ENCODE measurements around the gene TOP2A.
A peak's percentile ranks its signal among the peaks of the same experiment; 100 is the strongest.

The TOP2A gene

GRCh38 chr17:40355123-40355803 lies 62.4 kb downstream of the TOP2A start:
- TF ChIP-seq ZFX (IDR thresholded peaks at IDR 0.05), result no peak
- peak; percentile 95 for TF ChIP-seq CTCF (conservative IDR thresholded peaks at IDR 0.05)
- H3K27ac ChIP-seq, result no peak overlapping the region

- TF ChIP-seq ZFX (IDR thresholded peaks at IDR 0.05), result no peak
- TF ChIP-seq CTCF (conservative IDR thresholded peaks at IDR 0.05), result no peak
- no peak overlapping the region for H3K27ac ChIP-seq
Observed at GRCh38 chr17:40354221-40355122, 63.2 kb downstream of the TOP2A start.

GRCh38 chr17:40352779-40353394 lies 64.8 kb downstream of the TOP2A start:
- TF ChIP-seq ZFX (IDR thresholded peaks at IDR 0.05), result no peak
- no peak for TF ChIP-seq CTCF (conservative IDR thresholded peaks at IDR 0.05)
- H3K27ac ChIP-seq, result no peak overlapping the region

- no peak overlapping the region for H3K27ac ChIP-seq
- no peak for TF ChIP-seq CTCF (conservative IDR thresholded peaks at IDR 0.05)
- TF ChIP-seq ZFX (IDR thresholded peaks at IDR 0.05), result no peak
Observed at GRCh38 chr17:40352237-40352778, 65.4 kb downstream of the TOP2A start.

- no peak overlapping the region for H3K27ac ChIP-seq
- TF ChIP-seq ZFX (IDR thresholded peaks at IDR 0.05), result no peak
- no peak for TF ChIP-seq CTCF (conservative IDR thresholded peaks at IDR 0.05)
Observed at GRCh38 chr17:40351359-40352236, 66.1 kb downstream of the TOP2A start.

- H3K27ac ChIP-seq, result no peak overlapping the region
- TF ChIP-seq CTCF (conservative IDR thresholded peaks at IDR 0.05) (no peak), ZFX (IDR thresholded peaks at IDR 0.05) (no peak)
Observed at GRCh38 chr17:40350689-40351358, 66.9 kb downstream of the TOP2A start.

All from C4-2B (cell line).